ENCODE measurements around the gene ERLEC1.

DNA sequence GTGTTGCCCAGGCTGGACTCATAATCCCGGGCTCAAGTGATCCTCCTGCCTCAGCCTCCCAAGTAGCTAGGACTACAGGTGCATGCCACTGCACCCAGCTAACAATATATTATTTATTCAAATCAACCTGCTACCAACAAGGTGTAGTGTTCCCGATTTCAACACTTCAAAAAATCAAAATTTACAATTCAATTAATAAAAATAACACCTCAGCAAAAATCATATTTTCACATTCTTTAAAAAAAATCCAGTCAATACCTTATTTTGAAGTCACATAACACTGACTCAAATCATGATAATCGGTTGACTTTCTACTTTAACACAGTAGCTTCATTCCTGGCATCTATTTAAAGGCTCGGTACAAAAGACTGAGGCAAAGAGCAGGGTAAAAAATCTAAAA, 65.7 kb downstream of the ERLEC1 start:
- TF ChIP-seq, protein P1, sequence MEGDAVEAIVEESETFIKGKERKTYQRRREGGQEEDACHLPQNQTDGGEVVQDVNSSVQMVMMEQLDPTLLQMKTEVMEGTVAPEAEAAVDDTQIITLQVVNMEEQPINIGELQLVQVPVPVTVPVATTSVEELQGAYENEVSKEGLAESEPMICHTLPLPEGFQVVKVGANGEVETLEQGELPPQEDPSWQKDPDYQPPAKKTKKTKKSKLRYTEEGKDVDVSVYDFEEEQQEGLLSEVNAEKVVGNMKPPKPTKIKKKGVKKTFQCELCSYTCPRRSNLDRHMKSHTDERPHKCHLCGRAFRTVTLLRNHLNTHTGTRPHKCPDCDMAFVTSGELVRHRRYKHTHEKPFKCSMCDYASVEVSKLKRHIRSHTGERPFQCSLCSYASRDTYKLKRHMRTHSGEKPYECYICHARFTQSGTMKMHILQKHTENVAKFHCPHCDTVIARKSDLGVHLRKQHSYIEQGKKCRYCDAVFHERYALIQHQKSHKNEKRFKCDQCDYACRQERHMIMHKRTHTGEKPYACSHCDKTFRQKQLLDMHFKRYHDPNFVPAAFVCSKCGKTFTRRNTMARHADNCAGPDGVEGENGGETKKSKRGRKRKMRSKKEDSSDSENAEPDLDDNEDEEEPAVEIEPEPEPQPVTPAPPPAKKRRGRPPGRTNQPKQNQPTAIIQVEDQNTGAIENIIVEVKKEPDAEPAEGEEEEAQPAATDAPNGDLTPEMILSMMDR (conservative IDR thresholded peaks at IDR 0.05; ENCODE audit: low read length): no peak
- no peak for TF ChIP-seq EZH2phosphoT487 (IDR thresholded peaks at IDR 0.05; ENCODE audit: borderline replicate concordance, low read depth, low read length)
